ENCODE results near the gene UHMK1.
"Not testable (repeated sequence)": the region's sequence is repeated elsewhere in the genome, so short reads cannot be mapped to it uniquely, and the experiment has no call there.

Gene UHMK1

DNA sequence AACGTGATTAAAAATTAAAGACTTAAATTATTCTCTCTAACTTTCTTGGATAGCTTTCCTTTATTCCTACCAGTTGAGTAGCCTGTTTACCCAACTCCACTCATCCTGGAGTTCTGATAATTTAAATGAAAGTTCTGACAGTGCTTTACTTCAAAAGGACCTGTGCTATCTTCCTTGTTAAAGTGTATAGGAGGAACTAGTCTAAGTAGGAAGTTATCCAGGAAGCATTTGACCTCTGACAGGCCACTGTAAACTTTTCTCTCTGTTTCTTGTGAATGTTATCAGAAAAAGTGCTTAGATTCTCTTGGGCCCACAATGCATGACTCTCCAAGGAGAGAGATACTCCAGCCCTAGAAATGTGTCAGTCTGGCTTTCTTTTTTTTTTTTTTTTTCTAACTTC, 73.1 kb downstream of the UHMK1 start:
- DNase-seq: no peak

DNA sequence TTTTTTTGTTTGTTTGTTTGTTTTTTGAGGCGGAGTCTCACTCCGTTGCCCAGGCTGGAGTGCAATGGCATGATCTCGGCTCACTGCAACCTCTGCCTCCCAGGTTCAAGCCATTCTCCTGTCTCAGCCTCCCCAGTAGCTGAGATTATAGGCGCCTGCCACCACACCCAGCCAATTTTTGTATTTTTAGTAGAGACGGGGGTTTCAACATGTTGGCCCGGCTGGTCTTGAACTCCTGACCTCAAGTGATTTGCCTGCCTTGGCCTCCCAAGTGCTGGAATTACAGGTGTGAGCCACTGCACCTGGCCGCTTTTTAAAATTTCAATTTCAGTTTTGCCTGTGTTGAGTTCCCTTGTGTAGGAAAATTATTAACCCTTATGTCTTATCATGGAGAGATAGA, 73.5 kb downstream of the UHMK1 start:
- not testable (repeated sequence) for DNase-seq

GRCh38 chr1:162571696-162572095, 74.1 kb downstream of the UHMK1 start:
- no peak for DNase-seq

GRCh38 chr1:162573136-162573535, 75.5 kb downstream of the UHMK1 start:
- DNase-seq: peak; percentile 44

DNA sequence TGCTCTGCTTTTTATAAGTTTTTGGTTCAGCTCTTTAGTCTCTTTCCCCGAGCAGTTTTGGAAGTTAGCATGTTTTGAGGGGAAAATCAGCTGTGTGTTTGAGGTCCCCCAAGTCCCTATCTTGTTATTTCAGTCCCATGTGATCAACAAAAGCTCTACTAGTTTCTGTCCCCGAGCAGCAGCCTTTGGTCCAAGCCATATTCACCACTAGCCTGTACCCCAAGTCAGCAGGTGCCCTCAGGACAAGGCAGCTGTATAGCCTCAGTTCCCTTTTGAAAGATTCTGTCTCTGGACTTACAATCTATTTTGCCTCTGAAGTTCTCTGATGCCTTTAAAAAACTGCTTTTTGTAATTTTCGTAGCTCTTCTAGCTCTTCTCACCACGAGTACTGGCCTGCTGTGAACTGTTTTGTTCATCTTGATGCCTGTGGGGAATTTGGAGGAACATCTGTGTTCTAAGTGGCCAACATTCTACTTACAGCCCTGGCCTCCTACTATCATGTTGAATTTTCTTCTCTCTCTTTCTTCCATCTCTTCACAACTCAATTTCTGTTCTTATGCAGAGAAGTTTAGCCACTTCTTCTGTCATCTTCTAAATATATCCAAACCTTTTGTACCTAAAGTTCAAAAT, 80.6 kb downstream of the UHMK1 start:
- no peak for DNase-seq

DNA sequence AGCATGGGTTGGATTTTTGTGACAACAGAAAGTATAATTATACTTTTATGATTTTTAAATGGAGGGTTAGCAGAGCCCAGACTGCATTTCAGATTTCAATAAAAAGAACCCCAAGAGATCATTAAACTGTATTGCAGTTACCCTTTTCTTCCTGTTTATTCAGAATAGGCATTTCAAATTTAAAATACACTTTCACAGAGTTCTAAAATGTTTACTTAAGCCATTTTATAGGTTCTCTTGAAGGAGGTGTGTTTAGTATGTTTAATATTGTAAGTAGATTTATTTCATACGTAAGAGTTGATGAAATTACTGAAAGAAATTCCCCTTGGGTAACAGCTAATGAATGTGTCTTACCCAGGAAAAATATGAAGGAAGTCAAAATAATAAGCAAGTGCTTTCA, 81.3 kb downstream of the UHMK1 start:
- no peak for DNase-seq
